ENCODE results near the gene MALAT1. TPM values are rescaled to one million over a fixed set of nuclear protein-coding genes. Genes with fewer than 3 reads are reported as not detected.

Gene MALAT1
- total RNA-seq, 1 donor from 2014 or later = 1,362 TPM

- peak overlapping the region; percentile 97 for H3K4me3 ChIP-seq (ENCODE audit: low read depth, low read length)
- no peak for TF ChIP-seq CTCF (conservative IDR thresholded peaks at IDR 0.05; ENCODE audit: low read depth, low read length)
- no peak for DNase-seq (ENCODE audit: low read depth)
These were observed 1.5 kb upstream of the MALAT1 start for GRCh38 chr11:65497141-65498041.

GRCh38 chr11:65498042-65498726 is 661 bp upstream of the MALAT1 start:
- no peak for DNase-seq (ENCODE audit: low read depth)
- TF ChIP-seq CTCF (conservative IDR thresholded peaks at IDR 0.05; ENCODE audit: low read depth, low read length) = no peak
- peak overlapping the region; percentile 97 for H3K4me3 ChIP-seq (ENCODE audit: low read depth, low read length)

- no peak for DNase-seq (ENCODE audit: low read depth)
These were observed 193 bp upstream of the MALAT1 start for GRCh38 chr11:65498727-65498976.

GRCh38 chr11:65499713-65500386 is 1.0 kb downstream of the MALAT1 start:
- no peak for TF ChIP-seq CTCF (conservative IDR thresholded peaks at IDR 0.05; ENCODE audit: low read depth, low read length)
- peak overlapping the region; percentile 97 for H3K4me3 ChIP-seq (ENCODE audit: low read depth, low read length)
- DNase-seq (ENCODE audit: low read depth) = no peak

More at GRCh38 chr11:65498727-65498976, 193 bp upstream of the MALAT1 start:
- TF ChIP-seq CTCF (conservative IDR thresholded peaks at IDR 0.05; ENCODE audit: low read depth, low read length) = no peak
- H3K4me3 ChIP-seq (ENCODE audit: low read depth, low read length) = peak overlapping the region; percentile 97

- TF ChIP-seq CTCF (conservative IDR thresholded peaks at IDR 0.05; ENCODE audit: low read depth, low read length) = no peak
- peak overlapping the region; percentile 97 for H3K4me3 ChIP-seq (ENCODE audit: low read depth, low read length)
- DNase-seq (ENCODE audit: low read depth) = no peak
These were observed 1.7 kb downstream of the MALAT1 start for GRCh38 chr11:65500387-65501185.

- no peak for DNase-seq (ENCODE audit: low read depth)
- H3K4me3 ChIP-seq (ENCODE audit: low read depth, low read length) = peak overlapping the region; percentile 97
- no peak for TF ChIP-seq CTCF (conservative IDR thresholded peaks at IDR 0.05; ENCODE audit: low read depth, low read length)
These were observed 2.3 kb downstream of the MALAT1 start for GRCh38 chr11:65501186-65501471.

Measured in epithelial cell of proximal tubule (primary cell).